GM06990 (cell line): ENCODE measurements around the gene PRKN.
"Not testable (repeated sequence)": the region's sequence is repeated elsewhere in the genome, so short reads cannot be mapped to it uniquely, and the experiment has no call there.

ENCODE experiments used
- DNase-seq: peaks from one replicate; pipeline ENCODE4 v3.0.0-alpha.2; 2011; ENCODE audit not compliant: insufficient read length; ENCODE audit errors: extremely low read depth
- H3K27me3 ChIP-seq: replicated peaks from 2 replicates; pipeline ENCODE4 v1.6.0; 2011; ENCODE audit warnings: low read length; ENCODE audit not compliant: control insufficient read depth, insufficient read depth
- H3K36me3 ChIP-seq: 2 replicates; pipeline ENCODE4 v1.5.1; 2011; ENCODE audit warnings: low read length; ENCODE audit not compliant: control insufficient read depth, insufficient read depth
- H3K4me3 ChIP-seq: replicated peaks from 2 replicates; pipeline ENCODE4 v1.5.1; 2011; ENCODE audit warnings: low read depth, mild to moderate bottlenecking, control low read depth, low read length
- CTCF ChIP-seq: IDR thresholded peaks from 2 replicates; pipeline ENCODE4 v1.5.1; 2011; ENCODE audit warnings: low read length, control low read depth, mild to moderate bottlenecking, inconsistent platforms; ENCODE audit not compliant: insufficient read depth, poor library complexity, severe bottlenecking

PRKN gene

GRCh38 chr6:161313940-161314509, 1413.5 kb downstream of the PRKN start:
- H3K4me3 ChIP-seq: no peak overlapping the region
- no peak for DNase-seq
- no peak for TF ChIP-seq CTCF
- no peaks in the 10 kb centered on the region for H3K27me3 ChIP-seq
- no peaks in the 10 kb centered on the region for H3K36me3 ChIP-seq

DNA sequence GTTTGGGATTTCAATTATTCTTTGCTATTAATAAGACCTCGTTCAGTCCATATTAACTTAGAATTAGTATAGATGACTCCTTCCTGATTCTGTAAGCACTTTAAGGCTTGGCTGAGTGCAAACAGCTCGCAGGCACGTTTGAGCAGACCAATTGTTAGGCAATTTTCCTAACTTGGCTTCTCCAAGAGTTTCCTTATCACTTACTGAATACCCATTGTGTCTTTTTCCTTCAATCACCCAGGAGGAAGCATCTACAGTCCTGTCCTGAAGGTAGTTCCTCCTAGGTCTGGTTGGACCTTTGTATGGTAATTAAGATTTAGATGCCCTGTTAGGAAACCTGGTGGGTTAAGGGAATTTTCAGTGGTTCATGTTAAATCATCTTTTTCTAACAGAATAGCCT, 1414.1 kb downstream of the PRKN start:
- H3K27me3 ChIP-seq, H3K36me3 ChIP-seq, DNase-seq, H3K4me3 ChIP-seq: not testable (repeated sequence)

DNA sequence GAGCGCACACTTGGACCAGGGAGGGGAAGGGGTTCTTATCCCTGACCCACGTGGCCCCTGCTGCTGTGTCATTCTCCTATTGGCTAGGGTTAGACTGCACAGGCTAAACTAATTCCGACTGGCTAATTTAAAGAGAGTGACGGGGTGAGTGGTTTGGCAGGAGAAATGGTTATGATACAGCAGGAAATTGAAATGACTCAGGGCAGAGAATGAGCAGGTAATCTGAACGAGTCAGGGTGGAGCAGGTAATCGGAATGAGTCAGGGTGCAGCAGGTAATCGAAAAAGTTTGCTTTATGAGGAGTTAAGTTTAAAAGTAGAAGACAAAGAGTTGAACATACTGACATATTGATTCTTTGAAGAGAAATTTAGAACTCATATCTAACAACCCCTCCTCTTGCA, 1417.8 kb downstream of the PRKN start:
- not testable (repeated sequence) for H3K36me3 ChIP-seq, DNase-seq, H3K4me3 ChIP-seq, H3K27me3 ChIP-seq

GRCh38 chr6:161308075-161308655, 1419.4 kb downstream of the PRKN start:
- Histone ChIP-seq H3K36me3 (no peaks in the 10 kb centered on the region), H3K27me3 (no peaks in the 10 kb centered on the region), H3K4me3 (no peak overlapping the region)
- no peak for DNase-seq
- no peak for TF ChIP-seq CTCF

GRCh38 chr6:161305860-161306259, 1421.7 kb downstream of the PRKN start:
- Histone ChIP-seq H3K4me3 (no peak overlapping the region), H3K36me3 (no peaks in the 10 kb centered on the region), H3K27me3 (no peaks in the 10 kb centered on the region)
- no peak for TF ChIP-seq CTCF
- no peak for DNase-seq

GRCh38 chr6:161303628-161304340, 1423.8 kb downstream of the PRKN start:
- Histone ChIP-seq H3K36me3 (no peaks in the 10 kb centered on the region), H3K4me3 (no peak overlapping the region), H3K27me3 (no peaks in the 10 kb centered on the region)
- TF ChIP-seq CTCF: no peak
- DNase-seq: no peak
